ENCODE measurements around the gene EXOC3L4. TPM values are rescaled to one million over a fixed set of nuclear protein-coding genes. Genes with fewer than 3 reads are reported as not detected.

The EXOC3L4 gene
- polyA plus RNA-seq, 3 donors, result 1.7 to 4.5 (median 1.7) TPM

DNA sequence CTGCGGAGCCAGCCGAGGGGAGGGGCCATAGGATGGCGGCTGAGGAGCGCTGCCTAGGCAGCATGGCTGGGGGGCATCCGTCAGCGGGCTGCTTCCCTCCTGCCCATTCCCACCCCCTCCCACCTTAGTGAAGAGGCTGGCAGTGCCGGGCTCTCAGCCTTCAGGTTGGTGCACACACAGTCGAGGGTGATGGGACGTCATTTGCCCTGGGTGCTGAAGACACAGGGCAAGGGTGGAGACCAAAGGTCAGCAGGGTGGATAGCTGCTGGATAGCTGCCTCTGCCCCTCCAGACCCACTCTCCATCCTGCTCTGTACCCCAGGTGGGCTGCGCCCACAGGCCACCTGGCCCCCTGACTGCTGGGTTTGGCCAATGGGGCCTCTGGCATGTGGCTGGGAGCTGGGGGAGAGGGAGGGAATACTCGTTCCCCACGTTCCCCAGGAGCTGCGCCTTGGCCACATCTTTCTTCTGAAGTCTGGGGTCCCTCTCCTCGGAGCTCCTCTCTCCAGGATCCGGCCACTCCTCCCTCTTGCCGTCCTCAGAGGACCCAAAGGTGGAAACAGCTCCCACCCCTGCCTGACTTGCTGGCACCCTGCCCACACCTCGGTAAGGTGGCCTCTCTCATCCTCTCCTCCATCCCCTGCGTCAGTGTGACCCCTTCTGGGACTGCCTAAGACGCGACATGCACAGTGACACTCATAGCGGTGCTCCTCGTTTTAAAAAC is 26.0 kb upstream of the EXOC3L4 start:
- WGBS, 3 donors, result 70 to 78% (median 77%) methylated on average over 21 to 22 of the region's 22 CpGs
- no peak overlapping the region for H3K27ac ChIP-seq (ENCODE audit: low read depth, low read length)

DNA sequence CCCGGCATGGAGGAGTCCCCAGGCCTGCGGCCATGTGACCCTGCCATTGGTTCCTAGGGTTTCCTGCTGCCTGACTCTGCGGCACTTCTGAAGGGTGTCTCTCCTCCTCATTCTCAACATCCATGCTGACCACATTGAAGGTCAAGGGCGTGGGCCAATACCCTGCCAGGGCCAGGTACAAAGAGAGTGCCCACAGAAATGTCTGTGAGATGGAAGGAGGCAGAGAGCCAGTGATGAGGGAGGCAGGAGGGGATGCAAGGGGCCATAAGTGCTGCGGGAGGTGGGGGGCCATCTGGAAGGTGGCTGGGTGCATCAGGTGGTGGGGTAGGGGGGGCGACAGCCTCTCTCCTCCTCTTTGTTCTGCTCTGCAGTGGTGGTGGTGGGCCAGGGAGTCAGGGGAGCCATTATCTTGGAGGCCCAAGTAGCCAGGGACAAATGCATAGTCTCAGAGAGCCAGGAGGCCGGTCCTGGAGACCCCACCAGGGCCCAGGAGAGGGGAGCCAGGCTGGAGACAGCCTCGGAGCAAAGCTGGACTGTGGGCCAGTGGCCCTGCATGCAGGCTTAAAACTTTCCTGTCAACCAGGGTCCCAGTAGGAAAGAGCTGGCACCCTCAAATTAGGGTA is 24.2 kb upstream of the EXOC3L4 start:
- 90 to 92% (median 92%) methylated on average over 8 of the region's 8 CpGs for WGBS, 3 donors
- H3K27ac ChIP-seq (ENCODE audit: low read depth, low read length), result no peak overlapping the region

DNA sequence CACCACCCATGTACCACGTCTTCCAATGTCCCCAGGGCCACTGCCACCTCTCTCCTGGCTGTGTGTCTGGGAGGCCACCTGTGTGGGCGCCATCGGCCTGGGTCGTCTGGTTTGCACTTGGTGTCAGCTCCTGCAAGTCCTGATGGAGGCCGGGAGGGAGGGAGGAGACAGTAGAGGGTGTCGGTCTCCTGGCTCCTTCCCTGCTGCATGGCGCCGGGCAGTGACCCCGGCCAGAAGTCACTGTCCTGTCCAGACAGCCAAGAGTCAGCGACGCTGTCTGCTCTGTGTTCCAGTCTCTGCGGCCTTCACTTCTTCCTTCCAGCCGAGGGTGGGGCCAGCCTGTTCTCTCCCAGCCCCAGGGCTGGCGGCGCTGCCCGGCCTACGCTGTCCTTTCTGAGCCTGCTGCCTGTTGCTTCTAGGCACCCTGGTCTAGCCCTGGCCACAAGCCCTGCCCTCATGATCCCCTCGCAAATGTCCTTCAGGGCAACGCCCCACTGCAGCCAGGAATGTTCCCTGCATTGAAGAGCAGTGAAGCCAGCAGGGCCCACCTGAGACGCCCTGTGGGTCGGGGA is 23.5 kb upstream of the EXOC3L4 start:
- 70 to 86% (median 72%) methylated on average over 21 of the region's 21 CpGs for WGBS, 3 donors
- H3K27ac ChIP-seq (ENCODE audit: low read depth, low read length), result no peak overlapping the region

DNA sequence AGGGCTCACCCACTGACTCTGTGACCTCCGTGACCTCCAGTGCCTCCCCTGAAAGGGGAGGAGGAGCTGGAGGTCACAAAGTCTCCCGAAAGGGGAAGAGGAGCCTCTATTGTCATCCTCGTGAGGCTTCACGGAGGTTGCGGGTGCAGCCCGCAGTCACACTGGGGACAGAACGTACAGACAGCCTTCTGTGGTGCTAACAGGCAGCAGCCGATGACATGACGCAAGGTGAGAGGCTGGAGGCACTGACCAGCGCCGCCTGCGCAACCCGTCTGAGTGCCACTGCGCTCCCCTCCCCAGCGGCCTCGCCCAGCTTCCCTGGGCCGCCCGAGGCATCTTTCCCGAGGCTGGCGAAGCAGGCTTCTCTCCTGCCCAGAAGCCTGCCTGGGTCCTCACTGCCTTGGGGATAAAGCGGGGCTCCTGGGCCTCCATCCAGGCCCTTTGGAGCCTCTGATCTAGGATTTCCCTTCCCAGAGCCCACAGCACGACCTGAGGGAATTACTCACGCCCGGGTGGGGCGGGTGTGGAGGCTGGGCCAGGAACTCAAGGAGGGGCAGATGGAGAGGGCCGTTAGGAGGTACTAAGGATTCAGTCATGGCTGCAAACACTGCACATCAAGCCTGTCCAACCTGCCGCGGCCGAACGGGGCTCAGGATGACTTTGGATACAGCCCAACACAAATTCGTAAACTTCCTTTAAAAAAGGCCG is 22.8 kb upstream of the EXOC3L4 start:
- WGBS, 3 donors, result 67 to 85% (median 70%) methylated on average over 32 of the region's 32 CpGs
- peak overlapping the region; percentile 24 for H3K27ac ChIP-seq (ENCODE audit: low read depth, low read length)

DNA sequence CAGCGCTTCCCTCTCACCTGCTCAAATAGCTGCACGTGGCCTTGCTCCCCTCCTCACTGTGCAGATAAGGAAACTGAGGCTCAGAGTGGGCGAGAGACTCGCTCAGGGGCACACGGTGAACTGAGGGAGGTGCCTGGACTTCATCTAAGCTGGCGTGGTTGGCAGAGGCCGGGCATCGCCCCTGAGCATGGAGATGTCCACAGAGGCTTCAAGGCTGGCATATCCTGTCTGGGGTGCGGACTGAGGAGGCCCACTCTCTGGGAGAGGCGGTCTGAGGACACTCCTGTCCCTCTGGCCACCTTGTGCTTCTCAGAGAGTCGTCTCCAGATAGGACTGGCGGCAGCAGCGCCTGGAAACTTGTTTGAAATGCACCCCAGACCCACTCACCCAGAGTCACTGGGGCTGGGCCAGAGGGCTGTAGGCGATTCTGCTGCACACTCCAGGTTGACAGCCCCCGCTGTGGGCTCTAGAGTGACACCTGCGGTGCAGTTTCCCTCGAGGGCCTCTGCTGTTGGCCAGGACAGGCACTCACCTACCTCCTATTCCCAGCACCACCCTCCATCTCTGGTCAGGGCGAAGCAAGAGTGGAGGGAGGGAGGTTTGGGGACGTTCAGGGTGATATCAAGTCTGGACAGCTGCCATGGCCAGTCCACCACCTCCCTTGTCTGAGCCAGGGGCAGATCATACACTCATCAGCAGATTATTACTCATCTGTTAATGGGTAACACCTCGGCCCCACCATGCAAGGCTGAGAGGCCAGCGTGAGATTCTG is 21.7 kb upstream of the EXOC3L4 start:
- H3K27ac ChIP-seq (ENCODE audit: low read depth, low read length), result no peak overlapping the region
- 71 to 84% (median 81%) methylated on average over 21 of the region's 21 CpGs for WGBS, 3 donors

DNA sequence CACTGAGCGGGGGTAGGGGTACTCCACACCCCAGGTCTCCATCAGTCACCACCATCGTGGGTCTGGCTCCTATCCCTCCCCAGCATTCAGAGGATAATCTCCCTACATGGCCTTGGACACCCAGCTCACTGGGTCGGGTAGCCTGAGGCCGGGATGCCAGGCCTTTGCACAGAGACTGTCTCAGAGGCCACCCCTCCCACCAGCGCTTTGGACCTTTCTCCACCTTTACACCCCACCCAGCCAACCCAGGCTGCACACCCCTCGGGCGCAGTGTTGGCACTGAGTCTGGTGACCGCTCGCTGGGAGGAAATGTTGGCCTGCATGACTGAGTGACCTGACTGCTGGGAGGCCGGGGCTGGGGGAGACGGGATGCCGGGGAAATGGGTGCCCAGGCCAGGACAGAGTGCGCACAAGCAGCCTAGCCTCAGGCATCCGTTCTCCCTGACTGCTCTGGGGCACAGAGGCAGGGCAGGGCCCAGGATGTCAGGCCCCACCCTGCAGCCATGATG is 21.1 kb upstream of the EXOC3L4 start:
- WGBS, 3 donors, result 71 to 78% (median 77%) methylated on average over 12 to 14 of the region's 14 CpGs
- no peak overlapping the region for H3K27ac ChIP-seq (ENCODE audit: low read depth, low read length)

DNA sequence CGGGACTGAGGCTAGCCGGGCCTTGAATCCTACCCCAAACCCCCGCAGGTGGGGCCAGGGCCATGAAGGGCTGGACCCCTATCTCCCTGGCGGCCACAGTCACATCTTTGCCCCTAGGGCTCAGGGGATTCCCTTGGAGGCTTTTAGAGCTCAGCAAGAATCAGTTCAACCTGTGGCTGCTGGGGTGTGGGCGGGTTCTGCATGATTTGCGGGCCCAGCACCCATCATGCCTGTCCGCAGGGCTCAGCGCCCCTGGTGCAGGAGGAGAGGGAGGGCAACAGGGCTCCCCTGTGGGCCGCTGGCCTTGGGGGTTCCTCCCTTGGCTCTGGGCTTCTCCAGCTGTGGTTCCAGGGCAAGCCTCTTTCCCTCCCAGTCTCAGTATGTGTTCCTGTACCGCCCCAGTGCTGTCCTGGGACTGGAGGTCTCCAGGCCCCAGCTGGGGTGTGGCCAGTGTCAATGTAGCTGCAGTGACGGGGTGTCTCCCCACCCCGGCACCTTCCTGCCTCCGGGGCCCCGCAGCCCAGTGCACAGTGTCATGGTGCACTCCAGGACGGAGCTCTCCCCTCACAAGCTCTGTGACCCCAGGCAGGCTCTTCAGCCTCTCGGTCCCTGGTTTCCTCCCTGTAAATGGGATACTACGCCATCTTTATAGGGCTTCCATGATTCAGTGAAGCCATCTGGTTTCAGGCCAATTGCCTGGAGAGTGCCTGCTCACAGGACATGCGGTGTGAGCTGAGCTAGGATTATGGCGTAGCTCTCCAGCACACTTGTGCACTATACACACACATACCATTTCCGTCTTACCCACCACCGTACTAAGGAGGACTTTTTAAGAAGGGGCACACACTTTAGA is 20.4 kb upstream of the EXOC3L4 start:
- WGBS, 3 donors, result 58 to 74% (median 63%) methylated on average over 19 to 21 of the region's 21 CpGs
- no peak overlapping the region for H3K27ac ChIP-seq (ENCODE audit: low read depth, low read length)

DNA sequence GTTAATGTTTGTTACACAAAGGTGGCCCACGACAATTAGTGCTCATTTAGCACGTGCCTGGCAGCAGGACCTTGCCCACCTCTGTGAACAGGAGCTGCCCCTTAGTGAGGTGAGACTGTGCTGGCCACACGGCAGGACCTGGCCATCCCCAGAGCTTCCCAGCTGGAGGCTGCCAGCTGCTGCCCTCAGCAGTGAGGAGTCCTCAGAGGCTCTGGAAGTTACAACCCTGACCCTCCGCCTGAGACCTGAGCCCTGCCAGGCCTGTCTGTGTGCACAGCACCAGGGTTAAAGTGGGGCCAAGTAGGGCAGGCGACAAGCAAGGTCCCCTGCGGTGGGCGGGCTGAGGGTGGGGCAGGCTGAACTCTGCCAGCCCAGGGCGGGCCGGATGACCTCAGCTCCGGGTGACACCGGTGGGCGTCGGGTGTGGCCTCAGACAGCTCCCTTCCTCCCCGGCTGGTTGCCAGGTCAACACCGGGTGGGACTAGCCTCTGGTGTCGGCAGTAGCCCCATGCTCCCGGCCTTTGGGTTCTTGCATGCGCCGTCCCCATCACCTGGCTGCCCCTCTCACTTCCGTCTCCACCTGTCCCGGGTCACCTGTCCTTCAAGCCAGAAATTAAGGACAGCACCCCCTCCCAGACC is 19.7 kb upstream of the EXOC3L4 start:
- 14 to 20% (median 14%) methylated on average over 20 to 21 of the region's 21 CpGs for WGBS, 3 donors
- H3K27ac ChIP-seq (ENCODE audit: low read depth, low read length), result no peak overlapping the region

DNA sequence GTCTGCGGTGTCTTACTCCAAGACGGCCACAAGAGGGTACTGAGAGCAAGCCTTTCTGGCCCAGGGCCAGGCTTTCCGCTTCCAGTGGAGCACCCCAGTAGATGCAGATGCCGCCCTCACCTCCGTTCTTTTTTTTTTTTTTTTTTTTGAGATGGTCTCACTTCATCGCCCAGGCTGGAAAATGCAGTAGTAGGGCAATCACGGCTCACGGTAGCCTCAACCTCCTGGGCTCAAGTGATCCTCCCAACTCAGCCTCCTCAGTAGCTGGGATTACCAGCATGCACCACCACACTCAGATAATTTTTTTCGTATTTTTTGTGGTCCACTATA is 16.1 kb upstream of the EXOC3L4 start:
- 12 to 15% (median 13%) methylated on average over 9 of the region's 9 CpGs for WGBS, 3 donors
- no peak overlapping the region for H3K27ac ChIP-seq (ENCODE audit: low read depth, low read length)

DNA sequence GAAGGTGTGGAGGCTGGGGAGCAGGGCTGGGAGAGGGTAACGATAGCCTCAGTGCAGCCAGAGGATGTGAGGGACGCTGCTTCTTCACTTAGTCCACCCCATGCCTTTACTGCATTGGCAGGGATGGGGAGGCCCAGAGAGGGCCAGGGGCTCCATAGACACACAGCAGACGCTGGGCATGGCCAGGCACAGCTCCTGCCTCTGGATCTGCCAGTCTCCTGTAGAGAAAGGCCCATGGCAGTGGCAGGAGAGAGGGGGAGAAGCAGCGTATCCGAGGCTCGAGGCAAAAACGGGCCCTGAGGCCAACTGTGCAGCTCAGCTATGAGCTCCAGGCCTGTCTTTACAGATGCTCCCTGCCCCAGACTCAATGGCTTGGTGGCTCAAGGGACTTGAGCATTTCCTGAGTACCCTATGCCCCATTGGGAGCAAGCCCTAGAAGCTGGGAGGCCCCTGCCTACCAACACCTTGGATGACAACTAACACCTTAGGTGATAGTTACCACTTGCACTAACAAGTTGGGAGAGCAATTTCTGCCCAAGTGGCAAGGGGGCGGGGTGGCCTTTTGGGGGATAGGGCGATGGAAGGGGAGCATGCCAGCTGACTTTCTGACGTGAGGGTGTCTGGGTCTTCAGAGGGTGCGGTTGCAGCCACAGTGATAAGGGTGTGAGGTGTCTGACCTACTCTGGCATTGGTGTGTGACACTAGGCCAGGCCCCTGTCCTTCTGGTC is 15.5 kb upstream of the EXOC3L4 start:
- 75 to 84% (median 81%) methylated on average over 11 of the region's 11 CpGs for WGBS, 3 donors
- H3K27ac ChIP-seq (ENCODE audit: low read depth, low read length), result no peak overlapping the region

DNA sequence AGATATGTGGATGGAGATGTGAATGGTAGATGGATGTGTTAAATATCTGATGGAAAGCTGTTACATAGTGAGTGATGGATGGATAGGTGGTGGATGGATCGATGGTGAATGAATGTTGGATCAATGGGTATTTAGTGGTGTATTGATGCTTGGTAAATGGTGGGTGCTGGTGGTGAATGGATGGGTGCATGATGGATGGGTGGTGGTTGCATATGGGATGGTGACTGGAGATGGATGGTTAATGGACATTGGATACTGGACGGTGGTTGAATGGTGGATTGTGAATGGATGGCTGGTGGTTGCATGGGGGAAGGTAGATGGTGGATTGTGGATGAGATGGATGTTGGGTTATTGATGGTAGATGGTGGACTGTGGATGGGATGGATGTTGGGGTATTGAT is 12.6 kb upstream of the EXOC3L4 start:
- H3K27ac ChIP-seq (ENCODE audit: low read depth, low read length), result no peak overlapping the region
- WGBS, 3 donors, result 89 to 100% (median 95%) methylated on average over 2 of the region's 2 CpGs

DNA sequence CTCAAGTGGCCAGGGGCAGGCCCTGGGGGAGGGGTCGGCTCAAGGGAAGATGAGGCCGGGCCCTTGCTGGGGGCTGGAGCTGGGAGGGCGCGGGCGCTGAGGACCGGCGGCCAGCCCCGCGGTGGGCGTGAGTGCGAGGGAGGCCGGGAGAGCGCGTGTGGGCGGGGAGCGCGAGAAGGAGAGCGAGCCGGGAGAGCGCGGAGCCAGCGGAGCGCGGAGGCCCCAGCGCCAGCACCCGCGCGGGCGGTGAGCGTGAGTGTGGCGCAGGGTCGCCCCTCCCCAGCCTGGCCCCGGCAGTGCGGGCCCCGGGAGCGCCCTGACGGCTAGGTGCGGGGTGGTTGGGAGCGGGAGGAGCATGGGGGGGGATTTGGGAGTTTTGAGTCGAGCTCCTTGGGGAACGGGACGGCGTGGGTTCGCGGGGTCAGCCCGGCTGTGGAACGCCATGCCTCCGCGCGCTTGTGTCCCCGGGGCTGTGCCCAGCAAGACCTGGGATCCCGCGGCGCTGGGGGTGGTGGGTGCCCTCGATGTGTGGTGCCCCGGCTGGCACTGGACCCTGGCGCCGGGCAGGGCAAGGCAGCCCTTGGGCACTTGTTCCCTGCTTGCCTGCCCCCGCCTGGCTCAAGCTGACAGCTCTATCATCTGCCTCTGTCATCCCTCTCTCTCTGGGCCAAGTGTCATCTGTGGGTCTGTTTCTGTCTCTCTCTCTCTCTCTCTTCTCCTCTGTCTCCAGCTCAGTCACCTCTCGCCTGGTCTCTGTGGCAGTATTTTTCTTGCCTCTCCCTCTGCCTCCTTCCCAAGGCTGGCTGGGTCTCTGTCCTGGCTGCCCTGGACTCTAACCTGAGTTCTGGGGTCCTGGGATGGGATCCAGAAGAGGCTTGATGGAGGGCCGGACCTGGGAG is 10.3 kb upstream of the EXOC3L4 start, which contains the start of gene LBHD2:
LBHD2 (plus strand) TSS at position 190 of the 899 bp plus-strand sequence. CDS start 1,803 bp downstream, outside the sequence.
- 14 to 28% (median 20%) methylated on average over 36 to 61 of the region's 61 CpGs for WGBS, 3 donors
- no peak within 1 kb of the TSS for H3K27ac ChIP-seq (ENCODE audit: low read depth, low read length)

DNA sequence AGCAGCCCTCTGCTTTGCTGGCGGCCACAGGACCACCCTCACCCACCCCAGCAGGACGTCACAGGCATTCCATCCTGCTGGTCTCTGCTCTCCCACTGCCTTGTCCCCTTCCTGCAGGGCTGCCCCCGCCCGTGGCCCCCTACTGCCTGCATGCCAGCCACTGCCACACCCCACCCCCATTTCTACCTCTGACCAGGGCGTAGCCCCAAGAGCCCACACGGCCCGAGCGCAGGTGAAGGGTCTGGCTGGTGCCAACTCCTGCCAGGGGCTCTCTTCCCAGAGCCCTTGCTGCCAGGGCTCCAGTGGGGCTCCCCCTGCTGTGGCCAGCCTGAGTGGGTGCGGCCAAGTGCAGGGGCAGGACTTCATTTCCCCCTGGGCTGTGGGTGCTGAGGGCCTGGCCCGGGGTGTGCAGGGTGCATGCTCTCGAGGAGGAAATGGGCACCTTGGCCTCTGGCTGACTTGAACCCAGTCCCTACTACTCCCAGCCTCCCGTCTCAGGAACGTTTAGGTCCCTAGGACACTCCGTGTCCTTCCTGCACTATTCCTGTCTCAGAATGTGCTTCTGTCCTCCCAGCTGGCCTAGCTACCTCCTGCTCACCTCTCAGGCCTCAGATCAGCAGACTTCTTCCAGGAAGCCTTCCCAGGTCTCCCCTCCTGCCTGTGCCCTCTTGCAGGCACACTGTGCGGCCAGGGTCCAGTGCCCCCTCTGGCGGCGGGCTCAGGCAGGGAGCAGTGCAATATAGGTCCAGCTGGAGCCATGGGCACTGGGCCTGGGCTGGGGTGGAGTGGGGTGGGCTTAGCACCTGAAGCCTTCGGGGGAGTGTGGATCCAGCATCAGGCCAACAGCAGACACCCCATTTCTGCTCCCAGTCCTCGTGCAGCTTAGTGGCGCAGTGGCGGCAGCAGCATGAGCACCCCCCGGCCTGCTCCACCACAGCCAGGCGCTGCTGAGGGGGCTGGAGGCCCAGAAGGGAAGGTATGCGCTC is 9.1 kb upstream of the EXOC3L4 start:
- WGBS, 3 donors, result 76 to 79% (median 77%) methylated on average over 22 to 24 of the region's 24 CpGs
- no peak overlapping the region for H3K27ac ChIP-seq (ENCODE audit: low read depth, low read length)

DNA sequence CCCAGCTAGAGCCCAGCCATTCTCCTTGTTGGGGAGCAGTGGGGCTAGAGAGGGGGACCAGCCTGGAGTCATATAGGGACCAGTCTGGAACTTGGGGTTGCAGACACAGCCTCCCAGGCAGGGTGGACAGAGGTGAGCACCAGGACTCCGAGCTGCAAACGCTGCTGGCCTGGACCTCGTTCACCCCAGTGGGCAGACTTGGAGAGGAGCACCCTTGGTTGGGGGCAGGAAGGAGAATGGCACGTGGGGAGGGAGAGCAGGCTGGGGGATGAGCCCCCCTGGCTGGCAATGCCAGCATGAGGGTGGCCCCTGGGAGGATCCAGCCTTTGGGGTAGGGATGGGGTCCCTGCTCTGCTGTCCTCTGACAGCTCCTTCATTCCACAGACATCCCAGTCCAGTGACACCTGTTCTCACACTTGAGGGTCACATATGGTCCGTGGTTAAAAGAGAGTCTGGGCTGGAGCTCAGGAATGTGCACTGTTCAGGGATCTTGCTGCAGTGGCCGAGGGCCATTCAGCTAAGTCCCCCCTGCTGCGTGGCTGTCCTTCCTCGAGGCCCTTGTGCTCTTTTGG is 7.7 kb upstream of the EXOC3L4 start:
- no peak overlapping the region for H3K27ac ChIP-seq (ENCODE audit: low read depth, low read length)
- 70 to 83% (median 82%) methylated on average over 8 of the region's 8 CpGs for WGBS, 3 donors
